ENCODE measurements around the gene ZNF273. TPM values are rescaled to one million over a fixed set of nuclear protein-coding genes. Genes with fewer than 3 reads are reported as not detected.
A peak's percentile ranks its signal among the peaks of the same experiment; 100 is the strongest.

Gene ZNF273
- total RNA-seq, 1 experiment from 2014 or later, result 7.6 TPM

- H3K36me3 ChIP-seq (ENCODE audit: low read depth, low read length), result peaks cover 10% of the 10 kb centered on the region; the same call in 1 of the 2 replicates
- ChIA-PET CTCF (no interaction called here), POLR2A (ENCODE audit: unreplicated experiment) (no interaction called here)
- no TSS peak for BruUV-seq (replicated peaks)
- ATAC-seq (no peak), DNase-seq (no peak)
- TF ChIP-seq CTCF (conservative IDR thresholded peaks at IDR 0.05; ENCODE audit: low read depth, low read length) (no peak), EZH2phosphoT487 (IDR thresholded peaks at IDR 0.05; ENCODE audit: borderline replicate concordance, low read length) (no peak), EZH2 (IDR thresholded peaks at IDR 0.05; ENCODE audit: low read length, unreplicated experiment) (no peak)
- H3K4me3 ChIP-seq (ENCODE audit: low read length), result peak overlapping the region; percentile 77
- H4K20me1 ChIP-seq (ENCODE audit: low read length), result no peaks in the 10 kb centered on the region
- H3K9me2 ChIP-seq (replicated peaks; ENCODE audit: low read length), result no peaks in the 10 kb centered on the region
- peak overlapping the region; percentile 73 for H2AFZ ChIP-seq (ENCODE audit: low read length)
- peaks cover 10% of the 10 kb centered on the region; the same call in 1 of the 2 replicates for H3K4me1 ChIP-seq (ENCODE audit: insufficient read depth, low read length)
- intact Hi-C loops (cut with micrococcal nuclease), result no loop called here
- no peak overlapping the region for H3K27ac ChIP-seq (ENCODE audit: low read length)
- peak overlapping the region; percentile 94 for H3K4me2 ChIP-seq (ENCODE audit: low read length)
- peaks cover 59% of the 10 kb centered on the region for H3K79me2 ChIP-seq (ENCODE audit: low read length)
- H3K9ac ChIP-seq (ENCODE audit: low read length), result peak overlapping the region; percentile 80
- no peaks in the 10 kb centered on the region for H3K27me3 ChIP-seq (ENCODE audit: low read length)
- H3F3A ChIP-seq (ENCODE audit: low read length, unreplicated experiment), result no peaks in the 10 kb centered on the region
- H3K9me3 ChIP-seq (ENCODE audit: low read length), result no peaks in the 10 kb centered on the region
These were observed 935 bp downstream of the ZNF273 start for GRCh38 chr7:64904008-64904407.

GRCh38 chr7:64905133-64905532 lies 2.1 kb downstream of the ZNF273 start:
- Histone ChIP-seq H3K27ac (ENCODE audit: low read length) (no peak overlapping the region), H3K4me3 (ENCODE audit: low read length) (no peak overlapping the region), H3K4me1 (ENCODE audit: insufficient read depth, low read length) (peaks cover 10% of the 10 kb centered on the region; the same call in 1 of the 2 replicates), H3K9me2 (replicated peaks; ENCODE audit: low read length) (no peaks in the 10 kb centered on the region), H2AFZ (ENCODE audit: low read length) (no peak overlapping the region), H3K36me3 (ENCODE audit: low read depth, low read length) (peaks cover 15% of the 10 kb centered on the region; the same call in 1 of the 2 replicates), H3K27me3 (ENCODE audit: low read length) (no peaks in the 10 kb centered on the region), H3K79me2 (ENCODE audit: low read length) (peaks cover 70% of the 10 kb centered on the region), H3K4me2 (ENCODE audit: low read length) (peak overlapping the region; percentile 26; the same call in 1 of the 2 replicates), H4K20me1 (ENCODE audit: low read length) (no peaks in the 10 kb centered on the region), H3F3A (ENCODE audit: low read length, unreplicated experiment) (no peaks in the 10 kb centered on the region), H3K9ac (ENCODE audit: low read length) (no peak overlapping the region), H3K9me3 (ENCODE audit: low read length) (0 out of 2 replicates have a peak, but pooled peaks cover under 1% of the 10 kb centered on the region)
- no TSS peak for BruUV-seq (replicated peaks)
- POLR2A ChIA-PET (ENCODE audit: unreplicated experiment), result no interaction called here
- intact Hi-C loops (cut with micrococcal nuclease), result no loop called here
- TF ChIP-seq CTCF (conservative IDR thresholded peaks at IDR 0.05; ENCODE audit: low read depth, low read length), result no peak
- no peak for TF ChIP-seq EZH2phosphoT487 (IDR thresholded peaks at IDR 0.05; ENCODE audit: borderline replicate concordance, low read length)
- no peak for TF ChIP-seq EZH2 (IDR thresholded peaks at IDR 0.05; ENCODE audit: low read length, unreplicated experiment)
- CTCF ChIA-PET, result no interaction called here
- ATAC-seq (no peak), DNase-seq (no peak)

GRCh38 chr7:64905547-64905946 lies 2.5 kb downstream of the ZNF273 start:
- Histone ChIP-seq H3K4me1 (ENCODE audit: insufficient read depth, low read length) (peaks cover 10% of the 10 kb centered on the region; the same call in 1 of the 2 replicates), H3K9me3 (ENCODE audit: low read length) (0 out of 2 replicates have a peak, but pooled peaks cover 3% of the 10 kb centered on the region), H3K27ac (ENCODE audit: low read length) (no peak overlapping the region), H3K4me3 (ENCODE audit: low read length) (no peak overlapping the region), H3K4me2 (ENCODE audit: low read length) (peak overlapping the region; percentile 26; the same call in 1 of the 2 replicates), H3F3A (ENCODE audit: low read length, unreplicated experiment) (no peaks in the 10 kb centered on the region), H3K36me3 (ENCODE audit: low read depth, low read length) (peaks cover 18% of the 10 kb centered on the region; the same call in 1 of the 2 replicates), H3K27me3 (ENCODE audit: low read length) (no peaks in the 10 kb centered on the region), H4K20me1 (ENCODE audit: low read length) (no peaks in the 10 kb centered on the region), H3K9me2 (replicated peaks; ENCODE audit: low read length) (no peaks in the 10 kb centered on the region), H3K9ac (ENCODE audit: low read length) (no peak overlapping the region), H2AFZ (ENCODE audit: low read length) (no peak overlapping the region), H3K79me2 (ENCODE audit: low read length) (peaks cover 74% of the 10 kb centered on the region)
- ChIA-PET CTCF (no interaction called here), POLR2A (ENCODE audit: unreplicated experiment) (no interaction called here)
- intact Hi-C loops (cut with micrococcal nuclease), result no loop called here
- TF ChIP-seq EZH2 (IDR thresholded peaks at IDR 0.05; ENCODE audit: low read length, unreplicated experiment), result no peak
- TF ChIP-seq EZH2phosphoT487 (IDR thresholded peaks at IDR 0.05; ENCODE audit: borderline replicate concordance, low read length), result no peak
- TF ChIP-seq CTCF (conservative IDR thresholded peaks at IDR 0.05; ENCODE audit: low read depth, low read length), result no peak
- DNase-seq, result no peak
- ATAC-seq, result no peak
- BruUV-seq (replicated peaks), result no TSS peak

All from PC-3 (cell line).